A673 (cell line): ENCODE measurements around the gene ABHD8. TPM values are rescaled to one million over a fixed set of nuclear protein-coding genes. Genes with fewer than 3 reads are reported as not detected.
"Not testable (repeated sequence)": the region's sequence is repeated elsewhere in the genome, so short reads cannot be mapped to it uniquely, and the experiment has no call there.

Experiments used
- BruUV-seq: library from RNA; stranded (reverse); fragments of 400-500 nt; replicated peaks from 2 replicates; lab custom pipeline; 2021; lab: Mats Ljungman, UMichigan
- CTCF ChIA-PET: fragments of 300-600 bp; sonication (Branson Sonifier 250); formaldehyde crosslinking; loops from one replicate; lab custom pipeline; 2022; ENCODE audit warnings: antibody characterized with exemption; lab: Charles Lee
- POLR2A ChIA-PET: fragments of 300-600 bp; sonication (Branson Sonifier 250); formaldehyde crosslinking; loops from one replicate; lab custom pipeline; 2022; ENCODE audit warnings: antibody characterized with exemption; ENCODE audit not compliant: low non-redundant PET; lab: Charles Lee
- DNase-seq: peaks from one replicate; pipeline ENCODE4 v3.0.0-alpha.2; 2015; ENCODE audit warnings: low spot score
- H3K27ac ChIP-seq: fragments of 200-600 bp; sonication (generic); 2 replicates; pipeline ENCODE4 v1.5.1; 2016; ENCODE audit warnings: mixed run types, low read depth, mild to moderate bottlenecking, mixed read lengths, antibody characterized with exemption, low read length; ENCODE audit not compliant: poor library complexity, severe bottlenecking
- H3K27me3 ChIP-seq: fragments of 200-600 bp; sonication (generic); replicated peaks from 2 replicates; pipeline ENCODE4 v1.6.1; 2017; ENCODE audit warnings: mixed run types, low read depth, mild to moderate bottlenecking, mixed read lengths, antibody characterized with exemption, low read length; ENCODE audit not compliant: insufficient read depth, poor library complexity
- H3K36me3 ChIP-seq: fragments of 200-600 bp; sonication (generic); 2 replicates; pipeline ENCODE4 v1.6.1; 2016; ENCODE audit warnings: mixed run types, mild to moderate bottlenecking, mixed read lengths, antibody characterized with exemption, low read length; ENCODE audit not compliant: insufficient read depth, poor library complexity, severe bottlenecking
- H3K4me1 ChIP-seq: fragments of 200-600 bp; sonication (generic); 2 replicates; pipeline ENCODE4 v1.6.1; 2017; ENCODE audit warnings: mixed run types, mild to moderate bottlenecking, mixed read lengths, antibody characterized with exemption, low read length; ENCODE audit not compliant: insufficient read depth, poor library complexity, severe bottlenecking
- H3K4me3 ChIP-seq: fragments of 200-600 bp; sonication (generic); 2 replicates; pipeline ENCODE4 v1.5.1; 2016; ENCODE audit warnings: low read depth, mixed run types, mild to moderate bottlenecking, mixed read lengths, low read length; ENCODE audit not compliant: poor library complexity, severe bottlenecking
- H3K9me3 ChIP-seq: fragments of 200-600 bp; sonication (generic); 2 replicates; pipeline ENCODE4 v1.6.1; 2016; ENCODE audit warnings: mixed run types, low read depth, mild to moderate bottlenecking, mixed read lengths, antibody characterized with exemption, low read length; ENCODE audit not compliant: poor library complexity, severe bottlenecking
- CTCF ChIP-seq: fragments of 300-800, 200-600 bp; sonication (generic); conservative IDR thresholded peaks from 2 replicates; pipeline ENCODE4 v1.5.1; 2017; ENCODE audit warnings: low read depth, mild to moderate bottlenecking, antibody characterized with exemption, low read length, moderate library complexity, mixed read lengths
- EZH2 ChIP-seq: fragments of 200-600 bp; sonication (generic); IDR thresholded peaks from 2 replicates; pipeline ENCODE4 v1.6.1; 2017; ENCODE audit warnings: borderline replicate concordance, low read depth, mild to moderate bottlenecking, mixed read lengths, antibody characterized with exemption, low read length; ENCODE audit not compliant: poor library complexity, severe bottlenecking
- intact Hi-C: fragments of 100-400 bp; cut with micrococcal nuclease; formaldehyde crosslinking; loops from one replicate; pipeline ENCODE4 v1.10.0; 2022; ENCODE audit not compliant: unreplicated experiment
- total RNA-seq: library from RNA; stranded (reverse); gene quantifications from 2 replicates; pipeline ENCODE4 v1.2.3, GENCODE V29; 2021

The ABHD8 gene
- total RNA-seq, 1 experiment from 2014 or later, result 11.0 TPM

- ChIA-PET POLR2A (no interaction called here), CTCF (interaction anchor here (0.5 kb wide), 1 partner anchor 13 kb away, joined by 3 read pairs; no protein-coding TSS in a partner anchor)
- intact Hi-C loops, result no loop called here
- Histone ChIP-seq H3K27ac (no peak overlapping the region), H3K9me3 (no peaks in the 10 kb centered on the region), H3K4me1 (peaks cover 4% of the 10 kb centered on the region), H3K36me3 (peaks cover 12% of the 10 kb centered on the region), H3K4me3 (no peak overlapping the region), H3K27me3 (no peaks in the 10 kb centered on the region)
- BruUV-seq, result no TSS peak
- TF ChIP-seq EZH2 (no peak), CTCF (no peak)
- no peak for DNase-seq
Observed at GRCh38 chr19:17279436-17279835, 23.8 kb downstream of the ABHD8 start.

GRCh38 chr19:17275441-17276175 lies 27.6 kb downstream of the ABHD8 start:
- no TSS peak for BruUV-seq
- peaks cover 28% of the 10 kb centered on the region for H3K36me3 ChIP-seq
- CTCF ChIA-PET, result no interaction called here
- POLR2A ChIA-PET, result interaction anchor here (0.7 kb wide), 1 partner anchor 21 kb away, joined by 5 read pairs; no protein-coding TSS in a partner anchor
- no peaks in the 10 kb centered on the region for H3K4me1 ChIP-seq
- TF ChIP-seq EZH2, result no peak
- no peak for TF ChIP-seq CTCF
- intact Hi-C loops, result no loop called here
- H3K4me3 ChIP-seq, result no peak overlapping the region
- no peak for DNase-seq
- no peaks in the 10 kb centered on the region for H3K9me3 ChIP-seq
- no peak overlapping the region for H3K27ac ChIP-seq
- H3K27me3 ChIP-seq, result no peaks in the 10 kb centered on the region

GRCh38 chr19:17274892-17275291 lies 28.3 kb downstream of the ABHD8 start:
- H3K27ac ChIP-seq, H3K27me3 ChIP-seq, intact Hi-C loops, CTCF ChIA-PET, H3K4me3 ChIP-seq, DNase-seq, H3K9me3 ChIP-seq, H3K4me1 ChIP-seq, BruUV-seq: not testable (repeated sequence)
- H3K36me3 ChIP-seq, result peaks cover 32% of the 10 kb centered on the region
- POLR2A ChIA-PET, result interaction anchor here (0.7 kb wide), 1 partner anchor 20 kb away, joined by 5 read pairs; no protein-coding TSS in a partner anchor

- Histone ChIP-seq H3K9me3 (no peaks in the 10 kb centered on the region), H3K36me3 (peaks cover 18% of the 10 kb centered on the region), H3K27ac (no peak overlapping the region), H3K4me1 (peaks cover 6% of the 10 kb centered on the region), H3K27me3 (no peaks in the 10 kb centered on the region), H3K4me3 (peak overlapping the region; percentile 85)
- intact Hi-C loops, result no loop called here
- DNase-seq, result no peak
- ChIA-PET CTCF (interaction anchor here (0.9 kb wide), 1 partner anchor 12 kb away, joined by 3 read pairs; no protein-coding TSS in a partner anchor), POLR2A (no interaction called here)
- no TSS peak for BruUV-seq
- TF ChIP-seq CTCF (no peak), EZH2 (no peak)
Observed at GRCh38 chr19:17268754-17269153, 34.5 kb downstream of the ABHD8 start.
